Subcutaneous abdominal adipose tissue (tissue), 5 donors: ENCODE measurements around the gene AZIN2.
A peak's percentile ranks its signal among the peaks of the same experiment; 100 is the strongest.

Experiments
- H3K27ac ChIP-seq: one replicate; pipeline ENCODE4 v1.7.0; 2013; ENCODE audit warnings: low read depth, mild to moderate bottlenecking, inconsistent platforms, low read length, moderate library complexity
- H3K27me3 ChIP-seq, 5 donors: one replicate each; pipeline ENCODE4 v1.7.0; 2013; ENCODE audit warnings: low read length in 5 of 5, inconsistent platforms in 1 of 5; ENCODE audit not compliant: control insufficient read depth in 5 of 5, insufficient read depth in 4 of 5
- H3K36me3 ChIP-seq, 5 donors: one replicate each; pipeline ENCODE4 v1.7.0; 2013; ENCODE audit warnings: low read length in 5 of 5; ENCODE audit not compliant: control insufficient read depth in 5 of 5, insufficient read depth in 5 of 5
- H3K4me1 ChIP-seq, 5 donors: one replicate each; pipeline ENCODE4 v1.7.0; 2013; ENCODE audit warnings: low read length in 5 of 5, mild to moderate bottlenecking in 3 of 5, moderate library complexity in 1 of 5; ENCODE audit not compliant: control insufficient read depth in 5 of 5, insufficient read depth in 5 of 5
- H3K4me3 ChIP-seq, 5 donors: one replicate each; pipeline ENCODE4 v1.7.0; 2013; ENCODE audit warnings: low read length in 5 of 5, low read depth in 1 of 5
- H3K9ac ChIP-seq, 5 donors: one replicate each; pipeline ENCODE4 v1.7.0; 2013; ENCODE audit warnings: low read length in 5 of 5, mild to moderate bottlenecking in 4 of 5, moderate library complexity in 3 of 5
- H3K9me3 ChIP-seq, 5 donors: one replicate each; pipeline ENCODE4 v1.7.0; 2013; ENCODE audit warnings: low read length in 5 of 5; ENCODE audit not compliant: control insufficient read depth in 5 of 5
- donor health status: healthy.
- donor health status: healthy.
- donor health status: healthy.
- donor health status: healthy.
- donor health status: healthy.

Gene AZIN2

DNA sequence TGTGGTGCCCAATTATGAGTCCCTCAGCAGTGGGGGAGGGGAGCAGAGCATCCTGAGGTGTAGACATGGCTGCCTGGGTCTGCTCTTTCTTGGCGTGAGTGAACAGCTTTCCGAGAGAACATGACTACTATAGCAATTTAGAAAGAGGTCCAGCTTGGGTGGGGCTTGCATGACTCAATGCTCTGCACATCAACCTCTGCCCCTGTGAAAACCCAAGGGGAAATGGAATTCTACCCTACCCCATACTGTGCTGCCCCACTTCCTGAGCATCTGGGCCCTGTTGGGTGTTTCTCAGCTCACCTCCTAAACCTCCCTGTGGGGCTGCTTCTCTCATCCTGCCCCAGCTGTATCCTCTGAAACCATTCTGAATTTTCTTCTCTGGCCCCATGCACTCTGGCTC lies 8.2 kb upstream of the AZIN2 start:
- no peak overlapping the region for H3K27ac ChIP-seq
- no peak overlapping the region for H3K4me3 ChIP-seq
- no peak overlapping the region for H3K9ac ChIP-seq

DNA sequence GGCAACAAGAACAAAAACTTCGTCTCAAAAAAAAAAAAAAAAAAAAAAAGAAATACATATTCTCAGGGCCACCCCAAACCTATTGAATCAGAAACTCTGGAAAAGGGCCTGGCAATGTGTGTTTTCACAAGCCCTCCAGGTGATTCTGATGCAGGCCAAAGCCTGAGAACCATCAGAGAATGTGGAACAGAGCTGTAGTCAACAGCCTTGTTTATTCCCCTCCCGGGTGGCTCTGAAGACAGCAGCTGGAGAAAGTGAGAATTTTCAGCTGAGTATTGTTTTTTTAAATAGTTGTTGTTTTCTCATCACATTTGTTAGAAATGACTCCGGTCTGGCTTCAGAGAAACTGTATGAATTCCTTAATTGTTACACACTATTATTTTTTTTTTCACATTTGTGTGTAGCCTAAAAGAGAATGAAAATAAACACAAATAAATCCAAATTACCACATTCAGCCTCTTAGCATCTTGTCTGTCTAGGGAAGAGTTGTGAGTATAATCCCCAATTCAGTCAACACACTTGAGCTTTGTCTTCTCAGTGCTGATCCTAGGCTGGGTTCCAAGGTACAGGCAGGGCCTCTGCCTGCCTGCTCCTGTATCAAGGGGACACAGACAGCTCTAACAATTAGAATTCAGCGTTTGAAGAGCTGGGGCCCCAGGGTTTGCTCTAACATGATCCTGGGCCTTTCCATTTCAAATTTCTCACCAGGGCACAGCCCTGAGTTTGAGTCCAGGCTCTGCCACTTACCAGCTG lies 6.6 kb upstream of the AZIN2 start:
- no peak overlapping the region for H3K27ac ChIP-seq
- no peaks in the 10 kb centered on the region for H3K4me1 ChIP-seq
- no peak overlapping the region for H3K4me3 ChIP-seq
- H3K9me3 ChIP-seq: no peaks in the 10 kb centered on the region
- H3K36me3 ChIP-seq: no peaks in the 10 kb centered on the region
- H3K27me3 ChIP-seq: no peaks in the 10 kb centered on the region
- H3K9ac ChIP-seq: no peak overlapping the region

More for the DNA sequence above, 8.2 kb upstream of the AZIN2 start:
- Histone ChIP-seq H3K36me3 (no peaks in the 10 kb centered on the region), H3K9me3 (no peaks in the 10 kb centered on the region), H3K4me1 (no peaks in the 10 kb centered on the region), H3K27me3 (no peaks in the 10 kb centered on the region)

DNA sequence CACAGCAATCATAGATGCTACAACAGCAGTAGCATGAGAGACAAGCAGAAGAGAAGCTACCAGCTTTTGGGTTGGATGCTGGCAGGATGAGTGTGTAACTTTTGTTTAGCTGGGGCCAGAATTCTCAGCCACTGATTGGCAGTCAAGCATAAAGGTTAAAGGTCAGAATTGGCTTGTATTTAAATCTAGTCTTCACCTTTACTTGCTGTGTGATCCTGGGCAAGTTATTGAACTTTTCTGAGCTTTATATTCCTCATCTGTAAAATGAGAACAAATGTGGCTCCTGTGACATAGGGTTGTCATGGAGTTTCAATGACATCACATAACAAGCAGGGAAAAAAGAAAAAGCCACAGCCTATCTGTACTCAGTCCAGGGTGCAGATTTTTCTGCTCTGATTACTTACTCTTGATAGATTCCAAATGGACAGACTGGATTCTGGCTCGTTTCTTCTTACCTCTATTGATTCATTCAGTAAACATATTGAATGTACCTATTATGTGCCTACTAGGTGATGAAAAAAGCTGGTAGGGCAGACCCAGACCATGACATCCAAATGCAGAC lies 2.8 kb upstream of the AZIN2 start:
- peaks cover 3 to 22% (median 19%) of the 10 kb centered on the region in 5 donors for H3K4me1 ChIP-seq
- no peaks in the 10 kb centered on the region for H3K9me3 ChIP-seq
- no peaks in the 10 kb centered on the region for H3K27me3 ChIP-seq
- no peaks in the 10 kb centered on the region for H3K36me3 ChIP-seq
- no peak overlapping the region for H3K9ac ChIP-seq
- no peak overlapping the region for H3K4me3 ChIP-seq
- no peak overlapping the region for H3K27ac ChIP-seq

DNA sequence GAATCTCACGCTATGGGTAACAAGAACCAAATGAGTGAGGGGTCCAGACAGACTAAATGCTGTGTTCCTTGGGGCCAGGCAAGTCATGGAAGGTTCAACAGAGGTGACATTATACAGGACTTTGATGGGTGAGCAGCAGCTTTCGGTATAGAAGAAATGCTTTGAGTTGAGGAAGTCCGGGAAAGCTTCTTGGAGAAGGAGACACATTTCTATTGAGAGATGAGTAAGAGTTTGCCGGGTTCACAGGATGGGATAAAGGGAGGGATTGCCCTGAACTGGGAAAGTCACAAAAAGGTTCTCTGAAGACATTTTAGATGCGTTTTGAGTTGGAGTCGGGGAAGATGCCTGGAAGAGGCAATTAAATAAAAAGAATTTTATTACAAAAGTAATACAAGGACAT lies 580 bp upstream of the AZIN2 start:
- Histone ChIP-seq H3K4me3 (peak overlapping the region; percentile 71 to 92 (median 83)), H3K9ac (peak overlapping the region in 2 of 5 donors; percentile 58 to 72), H3K9me3 (no peaks in the 10 kb centered on the region), H3K36me3 (no peaks in the 10 kb centered on the region), H3K27me3 (no peaks in the 10 kb centered on the region), H3K27ac (no peak overlapping the region), H3K4me1 (peaks cover 3 to 22% (median 19%) of the 10 kb centered on the region in 5 donors)

DNA sequence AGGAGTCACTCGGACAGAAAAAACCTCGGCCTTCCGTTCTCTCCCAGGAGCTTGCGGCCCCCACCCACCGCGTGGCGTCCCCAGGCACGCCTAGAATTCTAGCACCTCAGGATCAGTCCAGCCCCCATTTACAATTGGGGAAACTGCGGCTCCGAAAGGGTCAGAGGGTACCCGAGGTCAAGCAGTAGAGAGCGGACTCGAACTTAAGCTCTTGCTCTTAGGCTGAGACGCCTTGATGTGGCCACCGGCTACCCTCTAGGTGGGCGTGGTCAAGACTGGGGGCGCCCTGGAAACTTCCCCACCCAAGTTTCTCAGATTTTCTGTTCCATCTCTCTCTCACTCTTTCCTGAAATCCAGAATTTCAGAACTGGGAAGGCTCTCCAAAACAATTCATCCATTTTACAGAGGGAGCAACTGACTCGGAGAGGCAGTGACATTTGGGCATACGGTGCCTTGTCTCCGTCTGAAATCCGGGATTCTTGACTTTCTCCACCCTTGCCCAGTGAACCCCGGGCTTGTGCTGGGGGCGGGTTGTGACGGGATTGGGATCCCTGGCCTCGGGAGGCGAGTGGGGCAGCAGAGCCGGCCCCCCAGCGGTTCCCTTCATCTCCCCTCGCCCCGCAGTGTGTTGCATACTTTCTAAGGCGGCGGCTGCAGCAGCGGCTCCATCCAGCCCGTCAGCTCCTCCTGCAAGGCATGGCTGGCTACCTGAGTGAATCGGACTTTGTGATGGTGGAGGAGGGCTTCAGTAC lies 777 bp downstream of the AZIN2 start:
- H3K9ac ChIP-seq: peak overlapping the region in 4 of 5 donors; percentile 70 to 85 (median 77)
- H3K4me3 ChIP-seq: peak overlapping the region; percentile 59 to 92 (median 83)
- H3K27ac ChIP-seq: no peak overlapping the region
- no peaks in the 10 kb centered on the region for H3K27me3 ChIP-seq
- H3K9me3 ChIP-seq: no peaks in the 10 kb centered on the region
- no peaks in the 10 kb centered on the region for H3K36me3 ChIP-seq
- peaks cover 3 to 22% (median 19%) of the 10 kb centered on the region in 5 donors for H3K4me1 ChIP-seq

DNA sequence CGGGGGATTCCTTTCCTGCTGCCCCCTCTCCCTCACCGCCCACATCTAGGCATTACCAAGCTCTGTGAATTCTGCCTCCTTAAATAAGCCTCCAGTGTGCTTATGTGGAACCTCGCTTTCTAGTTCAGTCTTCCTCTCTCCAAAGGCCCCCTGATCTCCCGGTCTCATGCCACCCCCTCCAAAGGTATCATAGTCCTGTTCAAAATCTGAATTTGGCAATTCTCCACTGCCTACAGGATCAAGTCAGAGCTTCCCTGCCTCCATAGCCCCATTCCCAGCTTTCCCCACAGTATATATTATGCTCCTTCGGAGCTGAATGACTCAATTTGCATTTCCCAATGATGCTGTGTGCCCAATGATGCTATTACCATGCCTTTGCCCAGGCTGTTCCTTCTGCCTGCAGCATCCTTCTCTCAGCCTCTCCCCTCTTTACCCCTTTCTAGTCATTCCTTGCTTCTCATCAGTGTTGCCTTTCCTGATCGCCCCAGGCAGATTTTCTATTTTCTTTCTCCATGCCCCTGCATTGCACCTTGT lies 1.7 kb downstream of the AZIN2 start:
- Histone ChIP-seq H3K36me3 (no peaks in the 10 kb centered on the region), H3K9me3 (no peaks in the 10 kb centered on the region), H3K4me1 (peaks cover 3 to 22% (median 19%) of the 10 kb centered on the region in 5 donors), H3K27ac (no peak overlapping the region), H3K9ac (no peak overlapping the region), H3K27me3 (no peaks in the 10 kb centered on the region), H3K4me3 (no peak overlapping the region)

DNA sequence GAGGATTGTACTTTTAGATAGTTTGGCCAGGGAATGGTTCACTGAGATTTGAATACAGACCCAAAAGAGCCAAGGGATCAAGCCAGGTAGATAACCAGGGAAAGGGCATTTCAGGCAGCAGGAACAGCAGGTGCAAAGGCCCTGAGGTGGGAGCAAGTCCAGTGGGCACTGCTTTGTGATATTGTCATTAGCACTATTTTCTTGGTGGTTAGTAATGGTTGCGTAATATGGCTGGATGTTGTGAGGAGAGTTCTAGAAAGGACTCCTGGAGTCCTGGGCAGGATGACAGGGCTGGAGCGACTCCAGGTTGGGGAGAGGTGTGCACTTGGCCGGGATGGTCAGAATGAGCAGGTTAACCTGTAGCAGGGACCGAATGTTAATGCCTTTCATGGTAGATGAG lies 4.4 kb downstream of the AZIN2 start:
- Histone ChIP-seq H3K27ac (no peak overlapping the region), H3K9ac (no peak overlapping the region)

DNA sequence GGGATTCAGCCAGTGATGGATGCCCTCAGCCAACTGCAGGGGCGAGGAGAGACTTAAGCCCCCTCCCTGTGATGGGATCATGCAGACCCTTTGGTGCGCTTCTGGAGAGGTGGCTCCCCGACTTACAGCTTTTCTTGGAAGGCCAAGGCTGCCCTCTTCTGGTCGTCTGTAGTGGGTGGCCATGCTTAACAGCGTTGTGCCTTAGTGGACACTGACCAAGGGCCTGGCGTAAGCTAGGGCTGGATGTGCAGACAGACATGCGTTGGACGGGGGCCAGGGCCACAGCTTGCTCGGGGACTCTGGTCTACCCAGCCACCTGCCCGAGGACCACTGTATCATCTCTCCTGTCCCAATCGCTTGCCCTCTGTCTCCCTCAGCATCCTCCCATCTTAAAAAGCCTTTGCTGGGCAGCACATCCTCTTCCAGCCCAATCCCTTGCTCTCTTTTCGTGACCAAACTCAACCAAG lies 5.5 kb downstream of the AZIN2 start:
- no peaks in the 10 kb centered on the region for H3K9me3 ChIP-seq
- no peak overlapping the region for H3K9ac ChIP-seq

More for the DNA sequence above, 4.4 kb downstream of the AZIN2 start:
- Histone ChIP-seq H3K4me3 (no peak overlapping the region), H3K27me3 (no peaks in the 10 kb centered on the region), H3K36me3 (no peaks in the 10 kb centered on the region), H3K4me1 (peaks cover 3 to 20% (median 16%) of the 10 kb centered on the region in 5 donors), H3K9me3 (no peaks in the 10 kb centered on the region)

DNA sequence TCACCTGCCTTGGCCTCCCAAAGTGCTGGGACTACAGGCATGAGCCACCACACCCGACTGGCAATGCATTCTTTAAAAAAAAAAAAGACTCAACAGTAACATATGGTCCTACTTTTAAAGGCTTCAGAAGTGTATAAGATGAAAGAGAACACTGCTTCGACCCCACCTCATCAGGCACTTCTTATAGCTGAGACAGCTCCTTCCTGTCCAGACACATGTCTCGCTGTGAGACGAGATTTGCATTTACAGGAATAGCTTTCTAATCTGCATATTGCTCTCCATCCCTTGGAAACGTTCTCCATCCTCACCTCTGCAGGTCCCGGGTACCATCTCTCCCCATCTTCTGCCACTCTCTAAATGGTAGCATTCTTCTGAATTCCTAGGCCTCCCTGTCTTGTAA lies 6.7 kb downstream of the AZIN2 start:
- peaks cover 0 to 2% (median 0%) of the 10 kb centered on the region in 5 donors for H3K4me1 ChIP-seq
- no peaks in the 10 kb centered on the region for H3K36me3 ChIP-seq
- no peaks in the 10 kb centered on the region for H3K27me3 ChIP-seq
- no peak overlapping the region for H3K9ac ChIP-seq
- H3K9me3 ChIP-seq: no peaks in the 10 kb centered on the region
- no peak overlapping the region for H3K27ac ChIP-seq
- H3K4me3 ChIP-seq: no peak overlapping the region

More for the DNA sequence above, 5.5 kb downstream of the AZIN2 start:
- no peak overlapping the region for H3K4me3 ChIP-seq
- H3K36me3 ChIP-seq: no peaks in the 10 kb centered on the region
- H3K27me3 ChIP-seq: no peaks in the 10 kb centered on the region
- no peak overlapping the region for H3K27ac ChIP-seq
- H3K4me1 ChIP-seq: peaks cover 0 to 10% (median 8%) of the 10 kb centered on the region in 5 donors
